ENCODE measurements around the gene LASP1NB.
A peak's percentile ranks its signal among the peaks of the same experiment; 100 is the strongest.

LASP1NB gene

DNA sequence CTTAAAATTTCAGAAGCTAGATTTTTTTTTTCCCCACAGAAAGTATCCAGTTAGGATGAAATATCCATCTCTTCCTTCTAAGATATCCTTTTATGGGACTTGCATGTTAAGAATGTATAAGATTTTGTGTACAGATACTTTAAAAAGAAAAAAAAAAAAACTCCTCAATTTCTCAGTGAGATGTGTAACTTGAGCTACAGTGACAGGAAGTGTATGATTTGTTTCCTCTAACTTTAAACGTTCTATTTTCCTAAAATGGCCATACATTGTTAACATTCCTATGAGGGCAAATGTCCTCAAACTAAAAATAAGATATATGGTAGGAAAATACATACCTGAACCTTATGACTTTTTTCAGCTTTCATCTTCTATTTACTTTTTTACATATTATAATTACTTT is 32.9 kb downstream of the LASP1NB start:
- Histone ChIP-seq H3K56ac (ENCODE audit: extremely low read depth, insufficient read depth, low read length) (peak overlapping the region; percentile 95), H3K9ac (ENCODE audit: low read depth, low read length) (peak overlapping the region; percentile 72), H4K8ac (ENCODE audit: low read depth in 2 of 2, low read length in 2 of 2) (peak overlapping the region; percentile 99 to 100), H3K4ac (ENCODE audit: low read depth, low read length) (peak overlapping the region; percentile 100), H3K4me2 (ENCODE audit: low read depth, low read length) (no peak overlapping the region), H4K20me1 (ENCODE audit: insufficient read depth, low read length) (no peaks in the 10 kb centered on the region), H4K91ac (ENCODE audit: insufficient read depth, low read depth, low read length) (peak overlapping the region; percentile 100), H3K27me3 (ENCODE audit: control insufficient read depth, insufficient read depth, low read length) (no peaks in the 10 kb centered on the region), H2BK15ac (ENCODE audit: low read depth, low read length) (peak overlapping the region; percentile 88; the same call in 2 of the 3 replicates), H2BK20ac (ENCODE audit: low read depth, low read length) (peak overlapping the region; percentile 100), H3K9me1 (ENCODE audit: insufficient read depth, low read length) (peaks cover 5% of the 10 kb centered on the region; the same call in 1 of the 2 replicates), H2BK5ac (ENCODE audit: low read depth, low read length, poor library complexity, severe bottlenecking) (peak overlapping the region; percentile 92), H3K9me3 (ENCODE audit: control insufficient read depth, insufficient read depth, low read length) (no peaks in the 10 kb centered on the region), H3K79me1 (ENCODE audit: low read depth in 1 of 2, low read length in 2 of 2) (0 out of 4 replicates have a peak, but pooled peaks cover 0 to 2% of the 10 kb centered on the region in 2 experiments), H3K23ac (ENCODE audit: low read depth, low read length) (peak overlapping the region; percentile 99; the same call in 1 of the 2 replicates), H4K5ac (ENCODE audit: low read depth, low read length) (peak overlapping the region; percentile 52), H3K4me3 (ENCODE audit: insufficient read depth, low read depth, low read length) (no peak overlapping the region), H3K4me1 (ENCODE audit: control insufficient read depth, insufficient read depth, low read length) (peaks cover 8% of the 10 kb centered on the region), H3K36me3 (ENCODE audit: control insufficient read depth, insufficient read depth, low read length) (no peaks in the 10 kb centered on the region), H2AK9ac (replicated peaks; ENCODE audit: low read depth, low read length, poor library complexity) (no peak overlapping the region), H2BK120ac (ENCODE audit: low read depth, low read length) (peak overlapping the region; percentile 100), H2AK5ac (ENCODE audit: low read depth, low read length) (no peak overlapping the region), H3K18ac (ENCODE audit: low read depth, low read length) (peak overlapping the region; percentile 99), H2AFZ (replicated peaks; ENCODE audit: low read length, poor library complexity) (no peak overlapping the region), H3K27ac (ENCODE audit: insufficient read depth, low read length) (peak overlapping the region; percentile 99), H3K14ac (replicated peaks; ENCODE audit: low read depth, low read length) (peak overlapping the region; percentile 100; the same call in 1 of the 2 replicates)
- CTCF ChIA-PET: interaction anchor here (0.7 kb wide), 1 partner anchor 10 kb away, joined by 3 read pairs; no protein-coding TSS in a partner anchor
- BruUV-seq (replicated peaks): no TSS peak
- in situ Hi-C loops (cut with MboI; ENCODE audit: low sequenced_read_pairs) (no loop called here), dilution Hi-C loops (cut with HindIII; ENCODE audit: low sequenced_read_pairs, unreplicated experiment) (no loop called here), intact Hi-C loops (cut with micrococcal nuclease) (no loop called here)
- peak; percentile 67 for DNase-seq
- WGBS, 2 experiments (ENCODE audit: extremely low coverage in 2 of 2, insufficient read length in 1 of 2): no CpG with 5 or more reads among the region's 1 CpG
- POLR2A ChIA-PET (ENCODE audit: unreplicated experiment): no interaction called here
- no peak for TF ChIP-seq POLR2A (IDR thresholded peaks at IDR 0.05; ENCODE audit: low read depth, low read length)
- TF ChIP-seq, protein P1, sequence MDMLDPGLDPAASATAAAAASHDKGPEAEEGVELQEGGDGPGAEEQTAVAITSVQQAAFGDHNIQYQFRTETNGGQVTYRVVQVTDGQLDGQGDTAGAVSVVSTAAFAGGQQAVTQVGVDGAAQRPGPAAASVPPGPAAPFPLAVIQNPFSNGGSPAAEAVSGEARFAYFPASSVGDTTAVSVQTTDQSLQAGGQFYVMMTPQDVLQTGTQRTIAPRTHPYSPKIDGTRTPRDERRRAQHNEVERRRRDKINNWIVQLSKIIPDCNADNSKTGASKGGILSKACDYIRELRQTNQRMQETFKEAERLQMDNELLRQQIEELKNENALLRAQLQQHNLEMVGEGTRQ (IDR thresholded peaks at IDR 0.05; ENCODE audit: low read depth, low read length): no peak
- TF ChIP-seq FOS (IDR thresholded peaks at IDR 0.05; ENCODE audit: low read depth, low read length): no peak
- ATAC-seq (ENCODE audit: low read depth): peak; percentile 84

All from IMR-90 (cell line).